ENCODE measurements around the gene EN2. TPM values are rescaled to one million over a fixed set of nuclear protein-coding genes. Genes with fewer than 3 reads are reported as not detected.

EN2 gene
- total RNA-seq, 2 donors from 2014 or later = not detected

DNA sequence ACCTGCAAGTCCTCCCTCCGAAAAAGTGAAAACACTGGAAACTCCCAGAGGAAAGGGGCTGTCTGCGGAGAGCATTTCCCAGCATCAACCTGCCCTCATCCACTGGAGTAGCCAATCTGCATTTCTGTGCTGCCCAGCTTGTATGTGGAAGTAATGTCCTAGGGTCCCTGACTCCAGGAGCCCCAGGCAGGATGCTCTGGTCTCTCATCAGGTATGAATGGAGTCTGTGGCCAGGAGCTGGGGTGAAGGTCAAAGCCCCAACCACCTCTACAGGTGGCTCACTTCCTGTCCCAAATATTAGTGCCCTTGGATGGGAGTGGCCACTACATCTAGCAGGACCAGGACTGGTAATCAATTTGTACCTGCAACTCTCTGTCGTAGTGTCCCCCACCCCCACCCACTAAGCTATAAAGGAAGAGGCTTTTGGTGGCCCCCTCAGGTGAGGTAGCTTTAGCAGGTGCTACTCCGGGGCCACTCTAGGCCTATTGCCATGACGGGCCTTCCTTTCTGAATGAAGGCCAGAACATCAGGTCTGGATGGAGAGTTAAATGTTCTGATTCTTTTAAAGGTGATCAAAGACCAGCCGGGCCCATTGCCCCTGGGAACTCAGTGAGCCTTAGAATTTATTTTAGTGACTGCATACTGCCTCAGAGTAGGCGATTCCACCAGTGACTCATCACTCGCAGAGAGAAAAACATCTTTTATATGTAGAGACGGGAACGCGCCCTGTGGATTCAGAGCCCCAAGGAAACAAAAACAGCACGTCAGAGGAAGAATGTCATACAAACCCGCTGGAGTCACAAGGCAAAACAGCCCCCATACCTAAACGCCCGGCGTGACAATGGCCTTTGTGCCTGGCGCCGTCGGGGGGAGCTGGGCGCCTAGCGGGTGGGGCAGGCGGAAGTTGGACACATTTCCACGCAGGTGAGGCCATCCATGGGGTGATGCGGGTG lies 13.0 kb downstream of the EN2 start:
- Histone ChIP-seq H3K27ac (ENCODE audit: low read depth, low read length) (peak overlapping the region; percentile 71), H3K4me1 (ENCODE audit: control insufficient read depth, insufficient read depth, low read length) (peaks cover 4% of the 10 kb centered on the region), H3K27me3 (ENCODE audit: control insufficient read depth, insufficient read depth, low read length, poor library complexity, severe bottlenecking) (peaks cover 100% of the 10 kb centered on the region), H3K4me3 (ENCODE audit: low read length) (no peak overlapping the region), H3K9me3 (ENCODE audit: control insufficient read depth, low read length) (no peaks in the 10 kb centered on the region), H3K36me3 (ENCODE audit: control insufficient read depth, insufficient read depth, low read length) (no peaks in the 10 kb centered on the region), H3K9ac (ENCODE audit: extremely low read depth, low read length, poor library complexity, severe bottlenecking) (no peak overlapping the region)
- peaks cover 100% of the 10 kb centered on the region for H3K27me3 Mint-ChIP-seq (ENCODE audit: insufficient read depth)
- peak; percentile 69 for DNase-seq
- H3K4me1 Mint-ChIP-seq = peaks cover 14% of the 10 kb centered on the region
- TF ChIP-seq, protein P1, sequence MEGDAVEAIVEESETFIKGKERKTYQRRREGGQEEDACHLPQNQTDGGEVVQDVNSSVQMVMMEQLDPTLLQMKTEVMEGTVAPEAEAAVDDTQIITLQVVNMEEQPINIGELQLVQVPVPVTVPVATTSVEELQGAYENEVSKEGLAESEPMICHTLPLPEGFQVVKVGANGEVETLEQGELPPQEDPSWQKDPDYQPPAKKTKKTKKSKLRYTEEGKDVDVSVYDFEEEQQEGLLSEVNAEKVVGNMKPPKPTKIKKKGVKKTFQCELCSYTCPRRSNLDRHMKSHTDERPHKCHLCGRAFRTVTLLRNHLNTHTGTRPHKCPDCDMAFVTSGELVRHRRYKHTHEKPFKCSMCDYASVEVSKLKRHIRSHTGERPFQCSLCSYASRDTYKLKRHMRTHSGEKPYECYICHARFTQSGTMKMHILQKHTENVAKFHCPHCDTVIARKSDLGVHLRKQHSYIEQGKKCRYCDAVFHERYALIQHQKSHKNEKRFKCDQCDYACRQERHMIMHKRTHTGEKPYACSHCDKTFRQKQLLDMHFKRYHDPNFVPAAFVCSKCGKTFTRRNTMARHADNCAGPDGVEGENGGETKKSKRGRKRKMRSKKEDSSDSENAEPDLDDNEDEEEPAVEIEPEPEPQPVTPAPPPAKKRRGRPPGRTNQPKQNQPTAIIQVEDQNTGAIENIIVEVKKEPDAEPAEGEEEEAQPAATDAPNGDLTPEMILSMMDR (conservative IDR thresholded peaks at IDR 0.05) = no peak
- WGBS, 2 experiments (ENCODE audit: insufficient coverage in 1 of 2, insufficient read length in 1 of 2) = 4 to 5% methylated on average over 15 to 24 of the region's 24 CpGs
- no peaks in the 10 kb centered on the region for H3K9me3 Mint-ChIP-seq
- no peaks in the 10 kb centered on the region for H3K36me3 Mint-ChIP-seq (ENCODE audit: low read depth)
- H3K4me3 Mint-ChIP-seq = no peak overlapping the region
- no peak overlapping the region for H3K27ac Mint-ChIP-seq

- no peaks in the 10 kb centered on the region for H3K9me3 Mint-ChIP-seq
- Histone ChIP-seq H3K27ac (ENCODE audit: low read depth, low read length) (peak overlapping the region; percentile 71), H3K9ac (ENCODE audit: extremely low read depth, low read length, poor library complexity, severe bottlenecking) (no peak overlapping the region), H3K4me3 (ENCODE audit: low read length) (no peak overlapping the region), H3K27me3 (ENCODE audit: control insufficient read depth, insufficient read depth, low read length, poor library complexity, severe bottlenecking) (peaks cover 100% of the 10 kb centered on the region), H3K9me3 (ENCODE audit: control insufficient read depth, low read length) (no peaks in the 10 kb centered on the region), H3K4me1 (ENCODE audit: control insufficient read depth, insufficient read depth, low read length) (peaks cover 4% of the 10 kb centered on the region), H3K36me3 (ENCODE audit: control insufficient read depth, insufficient read depth, low read length) (no peaks in the 10 kb centered on the region)
- TF ChIP-seq, protein P1 (conservative IDR thresholded peaks at IDR 0.05) = no peak
- peaks cover 14% of the 10 kb centered on the region for H3K4me1 Mint-ChIP-seq
- DNase-seq = peak; percentile 63
- no peaks in the 10 kb centered on the region for H3K36me3 Mint-ChIP-seq (ENCODE audit: low read depth)
- H3K4me3 Mint-ChIP-seq = no peak overlapping the region
- H3K27ac Mint-ChIP-seq = no peak overlapping the region
- peaks cover 100% of the 10 kb centered on the region for H3K27me3 Mint-ChIP-seq (ENCODE audit: insufficient read depth)
- 0 to 7% methylated on average over 10 to 11 of the region's 11 CpGs for WGBS, 2 experiments (ENCODE audit: insufficient coverage in 1 of 2, insufficient read length in 1 of 2)
Observed at GRCh38 chr7:155471718-155472117, 13.8 kb downstream of the EN2 start.

- Mint-ChIP-seq H3K4me3 (no peak overlapping the region), H3K36me3 (ENCODE audit: low read depth) (no peaks in the 10 kb centered on the region), H3K4me1 (no peaks in the 10 kb centered on the region), H3K27me3 (ENCODE audit: insufficient read depth) (peaks cover 91% of the 10 kb centered on the region), H3K27ac (no peak overlapping the region), H3K9me3 (no peaks in the 10 kb centered on the region)
- Histone ChIP-seq H3K27me3 (ENCODE audit: control insufficient read depth, insufficient read depth, low read length, poor library complexity, severe bottlenecking) (peaks cover 94% of the 10 kb centered on the region), H3K9me3 (ENCODE audit: control insufficient read depth, low read length) (no peaks in the 10 kb centered on the region), H3K4me3 (ENCODE audit: low read length) (no peak overlapping the region), H3K36me3 (ENCODE audit: control insufficient read depth, insufficient read depth, low read length) (no peaks in the 10 kb centered on the region), H3K4me1 (ENCODE audit: control insufficient read depth, insufficient read depth, low read length) (no peaks in the 10 kb centered on the region), H3K9ac (ENCODE audit: extremely low read depth, low read length, poor library complexity, severe bottlenecking) (no peak overlapping the region), H3K27ac (ENCODE audit: low read depth, low read length) (no peak overlapping the region)
- WGBS, 2 experiments (ENCODE audit: insufficient coverage in 1 of 2, insufficient read length in 1 of 2) = 73 to 77% methylated on average over 3 to 4 of the region's 4 CpGs
- TF ChIP-seq, protein P1 (conservative IDR thresholded peaks at IDR 0.05) = no peak
- DNase-seq = no peak
Observed at GRCh38 chr7:155477476-155477875, 19.5 kb downstream of the EN2 start.

Data from endodermal cell (in vitro differentiated cells).